Liver (tissue), 2 donors: ENCODE results near the gene P2RX7.

Experiments used
- GABPA ChIP-seq, 2 donors: IDR thresholded peaks in 1 of 2; conservative IDR thresholded peaks in 1 of 2; 2 replicates each; pipeline ENCODE4 v1.6.1; 2016; ENCODE audit warnings: antibody characterized with exemption in 2 of 2, mild to moderate bottlenecking in 1 of 2, moderate library complexity in 1 of 2
- JUND ChIP-seq, 2 donors: IDR thresholded peaks; 2 replicates each; pipeline ENCODE4 v1.6.1; 2016; ENCODE audit warnings: antibody characterized with exemption in 2 of 2
- RAD21 ChIP-seq, 2 donors: IDR thresholded peaks; 2 replicates each; pipeline ENCODE4 v1.6.1; 2016; ENCODE audit warnings: antibody characterized with exemption in 2 of 2, mild to moderate bottlenecking in 2 of 2
- donor health status: healthy.

- no peak for TF ChIP-seq JUND (IDR thresholded peaks at IDR 0.05)
- no peak for TF ChIP-seq RAD21 (IDR thresholded peaks at IDR 0.05)
- TF ChIP-seq GABPA (IDR thresholded peaks at IDR 0.05 in 1 of 2, conservative IDR thresholded peaks at IDR 0.05 in 1 of 2): no peak
Observed at GRCh38 chr12:121085069-121085468, 47.6 kb upstream of the P2RX7 start.
